ENCODE data around the gene TEP1.
A peak's percentile ranks its signal among the peaks of the same experiment; 100 is the strongest.

Gene TEP1

GRCh38 chr14:20428802-20429201, 15.5 kb upstream of the TEP1 start:
- no peak overlapping the region for H3K4me3 ChIP-seq (replicated peaks; ENCODE audit: low read depth, low read length)
- no peak for TF ChIP-seq CTCF (IDR thresholded peaks at IDR 0.05; ENCODE audit: low read length, missing control alignments)
- no peak for DNase-seq (ENCODE audit: low read depth)

GRCh38 chr14:20428010-20428365, 14.7 kb upstream of the TEP1 start:
- TF ChIP-seq CTCF (IDR thresholded peaks at IDR 0.05; ENCODE audit: low read length, missing control alignments): no peak
- no peak overlapping the region for H3K4me3 ChIP-seq (replicated peaks; ENCODE audit: low read depth, low read length)
- DNase-seq (ENCODE audit: low read depth): no peak

GRCh38 chr14:20427231-20428009, 14.1 kb upstream of the TEP1 start:
- TF ChIP-seq CTCF (IDR thresholded peaks at IDR 0.05; ENCODE audit: low read length, missing control alignments): no peak
- H3K4me3 ChIP-seq (replicated peaks; ENCODE audit: low read depth, low read length): no peak overlapping the region
- DNase-seq (ENCODE audit: low read depth): peak; percentile 59

GRCh38 chr14:20424851-20425250, 11.6 kb upstream of the TEP1 start:
- H3K4me3 ChIP-seq (replicated peaks; ENCODE audit: low read depth, low read length): no peak overlapping the region
- no peak for DNase-seq (ENCODE audit: low read depth)
- no peak for TF ChIP-seq CTCF (IDR thresholded peaks at IDR 0.05; ENCODE audit: low read length, missing control alignments)

- H3K4me3 ChIP-seq (replicated peaks; ENCODE audit: low read depth, low read length): no peak overlapping the region
- DNase-seq (ENCODE audit: low read depth): no peak
- no peak for TF ChIP-seq CTCF (IDR thresholded peaks at IDR 0.05; ENCODE audit: low read length, missing control alignments)
Observed at GRCh38 chr14:20422886-20423285, 9.6 kb upstream of the TEP1 start.

- H3K4me3 ChIP-seq (replicated peaks; ENCODE audit: low read depth, low read length): no peak overlapping the region
- DNase-seq (ENCODE audit: low read depth): no peak
- TF ChIP-seq CTCF (IDR thresholded peaks at IDR 0.05; ENCODE audit: low read length, missing control alignments): no peak
Observed at GRCh38 chr14:20421267-20421666, 8.0 kb upstream of the TEP1 start.

- DNase-seq (ENCODE audit: low read depth): no peak
- no peak for TF ChIP-seq CTCF (IDR thresholded peaks at IDR 0.05; ENCODE audit: low read length, missing control alignments)
- no peak overlapping the region for H3K4me3 ChIP-seq (replicated peaks; ENCODE audit: low read depth, low read length)
Observed at GRCh38 chr14:20419419-20419818, 6.1 kb upstream of the TEP1 start.

All from fibroblast of pulmonary artery (primary cell).